ENCODE data around the gene RAB40C. TPM values are rescaled to one million over a fixed set of nuclear protein-coding genes. Genes with fewer than 3 reads are reported as not detected.

Gene RAB40C
- total and polyA plus RNA-seq, 2 donors (not counting 1 experiment from before 2014, with no cell fraction given) = 3.2 to 11.6 TPM

GRCh38 chr16:610513-611381 is 20.9 kb downstream of the RAB40C start:
- no peak overlapping the region for H3K4me2 ChIP-seq (ENCODE audit: extremely low read depth, insufficient read depth, low read length)
- H2AFZ ChIP-seq (ENCODE audit: low read length) = no peak overlapping the region
- no peak overlapping the region for H3K4me3 ChIP-seq (replicated peaks in 1 of 4; ENCODE audit: control extremely low read depth in 1 of 4, insufficient read depth in 1 of 4, low read depth in 3 of 4, low read length in 4 of 4)

GRCh38 chr16:615122-615521 is 25.3 kb downstream of the RAB40C start:
- no peaks in the 10 kb centered on the region for H3K9me3 ChIP-seq (ENCODE audit: control insufficient read depth, insufficient read depth, low read depth, low read length)
- no peak for TF ChIP-seq EZH2 (IDR thresholded peaks at IDR 0.05; ENCODE audit: low read length, missing control alignments)
- no peak for TF ChIP-seq CTCF (conservative IDR thresholded peaks at IDR 0.05 in 1 of 2, IDR thresholded peaks at IDR 0.05 in 1 of 2; ENCODE audit: low read depth in 1 of 2, low read length in 2 of 2)
- H3K4me2 ChIP-seq (ENCODE audit: extremely low read depth, insufficient read depth, low read length) = no peak overlapping the region
- H3K27me3 ChIP-seq (ENCODE audit: control insufficient read depth, insufficient read depth, low read length) = no peaks in the 10 kb centered on the region
- no peak overlapping the region for H3K27ac ChIP-seq (ENCODE audit: insufficient read depth, low read length)
- H3K9ac ChIP-seq (ENCODE audit: insufficient read depth, low read length) = no peak overlapping the region
- H3K79me2 ChIP-seq (ENCODE audit: control insufficient read depth, insufficient read depth, low read length) = no peaks in the 10 kb centered on the region
- no peak overlapping the region for H2AFZ ChIP-seq (ENCODE audit: low read length)
- no peaks in the 10 kb centered on the region for H3K4me1 ChIP-seq (ENCODE audit: control insufficient read depth, extremely low read depth, insufficient read depth, low read length)
- no peak overlapping the region for H3K4me3 ChIP-seq (replicated peaks in 1 of 4; ENCODE audit: control extremely low read depth in 1 of 4, insufficient read depth in 1 of 4, low read depth in 3 of 4, low read length in 4 of 4)
- no peaks in the 10 kb centered on the region for H3K36me3 ChIP-seq (ENCODE audit: control insufficient read depth, insufficient read depth, low read length)
- H4K20me1 ChIP-seq (ENCODE audit: control insufficient read depth, extremely low read depth, insufficient read depth, low read length) = no peaks in the 10 kb centered on the region
- no peak for DNase-seq (ENCODE audit: low read depth in 2 of 2)

More at GRCh38 chr16:610513-611381, 20.9 kb downstream of the RAB40C start:
- Histone ChIP-seq H3K79me2 (ENCODE audit: control insufficient read depth, insufficient read depth, low read length) (no peaks in the 10 kb centered on the region), H4K20me1 (ENCODE audit: control insufficient read depth, extremely low read depth, insufficient read depth, low read length) (no peaks in the 10 kb centered on the region), H3K27ac (ENCODE audit: insufficient read depth, low read length) (no peak overlapping the region), H3K4me1 (ENCODE audit: control insufficient read depth, extremely low read depth, insufficient read depth, low read length) (no peaks in the 10 kb centered on the region), H3K36me3 (ENCODE audit: control insufficient read depth, insufficient read depth, low read length) (no peaks in the 10 kb centered on the region), H3K9me3 (ENCODE audit: control insufficient read depth, insufficient read depth, low read depth, low read length) (no peaks in the 10 kb centered on the region), H3K27me3 (ENCODE audit: control insufficient read depth, insufficient read depth, low read length) (no peaks in the 10 kb centered on the region), H3K9ac (ENCODE audit: insufficient read depth, low read length) (no peak overlapping the region)
- peak in 1 of 2 donors; percentile 18 for DNase-seq (ENCODE audit: low read depth in 2 of 2)
- TF ChIP-seq CTCF (conservative IDR thresholded peaks at IDR 0.05 in 1 of 2, IDR thresholded peaks at IDR 0.05 in 1 of 2; ENCODE audit: low read depth in 1 of 2, low read length in 2 of 2) (peak in 1 of 2 donors; percentile 40), EZH2 (IDR thresholded peaks at IDR 0.05; ENCODE audit: low read length, missing control alignments) (no peak)

- H4K20me1 ChIP-seq (ENCODE audit: control insufficient read depth, extremely low read depth, insufficient read depth, low read length) = no peaks in the 10 kb centered on the region
- peaks cover 6% of the 10 kb centered on the region for H3K4me1 ChIP-seq (ENCODE audit: control insufficient read depth, extremely low read depth, insufficient read depth, low read length)
- H3K27me3 ChIP-seq (ENCODE audit: control insufficient read depth, insufficient read depth, low read length) = no peaks in the 10 kb centered on the region
- no peaks in the 10 kb centered on the region for H3K9me3 ChIP-seq (ENCODE audit: control insufficient read depth, insufficient read depth, low read depth, low read length)
- no peak overlapping the region for H3K27ac ChIP-seq (ENCODE audit: insufficient read depth, low read length)
- DNase-seq (ENCODE audit: low read depth in 2 of 2) = no peak
- H2AFZ ChIP-seq (ENCODE audit: low read length) = no peak overlapping the region
- no peak overlapping the region for H3K4me3 ChIP-seq (replicated peaks in 1 of 4; ENCODE audit: control extremely low read depth in 1 of 4, insufficient read depth in 1 of 4, low read depth in 3 of 4, low read length in 4 of 4)
- TF ChIP-seq CTCF (conservative IDR thresholded peaks at IDR 0.05 in 1 of 2, IDR thresholded peaks at IDR 0.05 in 1 of 2; ENCODE audit: low read depth in 1 of 2, low read length in 2 of 2) (no peak), EZH2 (IDR thresholded peaks at IDR 0.05; ENCODE audit: low read length, missing control alignments) (no peak)
- H3K36me3 ChIP-seq (ENCODE audit: control insufficient read depth, insufficient read depth, low read length) = no peaks in the 10 kb centered on the region
- no peaks in the 10 kb centered on the region for H3K79me2 ChIP-seq (ENCODE audit: control insufficient read depth, insufficient read depth, low read length)
- no peak overlapping the region for H3K9ac ChIP-seq (ENCODE audit: insufficient read depth, low read length)
- H3K4me2 ChIP-seq (ENCODE audit: extremely low read depth, insufficient read depth, low read length) = no peak overlapping the region
Measured at GRCh38 chr16:616733-617586, 27.1 kb downstream of the RAB40C start.

All from fibroblast of lung (primary cell).